ENCODE results near the gene PLXNC1. TPM values are rescaled to one million over a fixed set of nuclear protein-coding genes. Genes with fewer than 3 reads are reported as not detected.

PLXNC1 gene
- total and polyA plus RNA-seq, 9 of the 15 experiments (the other 6 are each of a cell fraction or from before 2014, with no cell fraction given) = 0.08 to 0.87 (median 0.28) TPM

GRCh38 chr12:94271351-94271750 is 123.0 kb downstream of the PLXNC1 start:
- Histone ChIP-seq H3K27me3 (ENCODE audit: control insufficient read depth in 2 of 2, insufficient read depth in 2 of 2, low read length in 2 of 2) (peaks cover 23 to 29% of the 10 kb centered on the region in 2 experiments), H3K79me2 (ENCODE audit: control insufficient read depth, insufficient read depth, low read length) (no peaks in the 10 kb centered on the region), H4K20me1 (replicated peaks; ENCODE audit: control insufficient read depth, insufficient read depth, low read length) (no peaks in the 10 kb centered on the region), H3K27ac (ENCODE audit: extremely low read depth, low read depth, low read length) (no peak overlapping the region), H3K4me2 (ENCODE audit: insufficient read depth, low read length) (no peak overlapping the region), H3K9me3 (replicated peaks; ENCODE audit: control insufficient read depth, insufficient read depth, low read depth, low read length) (no peaks in the 10 kb centered on the region), H2AFZ (ENCODE audit: low read depth, low read length) (no peak overlapping the region), H3K36me3 (ENCODE audit: control insufficient read depth, insufficient read depth, low read length) (no peaks in the 10 kb centered on the region), H3K9ac (ENCODE audit: insufficient read depth in 1 of 2, low read depth in 2 of 2, low read length in 2 of 2) (no peak overlapping the region), H3K4me1 (replicated peaks in 1 of 2; ENCODE audit: control insufficient read depth in 2 of 2, insufficient read depth in 2 of 2, low read length in 2 of 2) (no peaks in the 10 kb centered on the region), H3K4me3 (no peak overlapping the region), H3K9me1 (ENCODE audit: control insufficient read depth, insufficient read depth, low read length) (no peaks in the 10 kb centered on the region)
- POLR2A ChIA-PET = no interaction called here
- DNase-seq (ENCODE audit: extremely low read depth in 1 of 4, low spot score in 3 of 4) = no peak
- no TSS peak for BruUV-seq (replicated peaks)
- FAIRE-seq = no peak
- CTCF ChIA-PET (ENCODE audit: low intra/inter-chr PET ratio) = no interaction called here
- no peak for TF ChIP-seq ZNF121 (CRISPR knock-in tag; conservative IDR thresholded peaks at IDR 0.05)
- no peak for TF ChIP-seq ZNF79 (CRISPR knock-in tag; IDR thresholded peaks at IDR 0.05; ENCODE audit: low read depth)
- TF ChIP-seq E2F5 (CRISPR knock-in tag; IDR thresholded peaks at IDR 0.05) = no peak
- TF ChIP-seq NELFE (IDR thresholded peaks at IDR 0.05; ENCODE audit: insufficient read depth, insufficient read length) = no peak
- TF ChIP-seq ZSCAN32 (CRISPR knock-in tag; IDR thresholded peaks at IDR 0.05) = no peak
- TF ChIP-seq C11orf30 (IDR thresholded peaks at IDR 0.05; ENCODE audit: low read depth) = no peak
- TF ChIP-seq CLOCK (CRISPR knock-in tag; IDR thresholded peaks at IDR 0.05; ENCODE audit: borderline replicate concordance) = no peak
- no peak for TF ChIP-seq ZNF395 (CRISPR knock-in tag; IDR thresholded peaks at IDR 0.05)
- TF ChIP-seq MYC (IDR thresholded peaks at IDR 0.05; ENCODE audit: low read depth, low read length) = no peak
- TF ChIP-seq MYC (CRISPR knock-in tag; IDR thresholded peaks at IDR 0.05; ENCODE audit: borderline replicate concordance, low read depth) = no peak
- TF ChIP-seq ZC3H8 (IDR thresholded peaks at IDR 0.05) = no peak
- TF ChIP-seq PML (IDR thresholded peaks at IDR 0.05; ENCODE audit: low read length) = no peak
- TF ChIP-seq SMARCC2 (IDR thresholded peaks at IDR 0.05; ENCODE audit: low read depth) = no peak
- no peak for TF ChIP-seq PKNOX1 (IDR thresholded peaks at IDR 0.05)
- TF ChIP-seq SP1 (CRISPR knock-in tag; IDR thresholded peaks at IDR 0.05) = no peak
- no peak for TF ChIP-seq MTF1 (CRISPR knock-in tag; IDR thresholded peaks at IDR 0.05; ENCODE audit: borderline replicate concordance)
- no peak for TF ChIP-seq ZNF3 (CRISPR knock-in tag; IDR thresholded peaks at IDR 0.05)
- ATAC-seq = no peak
- WGBS (ENCODE audit: insufficient coverage, low coverage, missing lambda C conversion rate) = 8% methylated on average over 6 of the region's 6 CpGs
- in situ Hi-C loops (cut with MboI) = no loop called here
- intact Hi-C loops (cut with micrococcal nuclease) = no loop called here

Measured in K562 (cell line).